ENCODE results near the gene CCDC182.

The CCDC182 gene

GRCh38 chr17:57697891-57698711 lies 47.0 kb downstream of the CCDC182 start:
- peak; percentile 22 for DNase-seq (ENCODE audit: low spot score)

- no peak for DNase-seq (ENCODE audit: low spot score)
These were observed 47.9 kb downstream of the CCDC182 start for GRCh38 chr17:57697197-57697596.

- no peak for DNase-seq (ENCODE audit: low spot score)
These were observed 49.0 kb downstream of the CCDC182 start for GRCh38 chr17:57696050-57696449.

Measured in CD4-positive, alpha-beta T cell treated with Interleukin-15 for 4 hours (primary cell).